Central memory CD4-positive, alpha-beta T cell (primary cell): ENCODE results near the gene APH1B.
"Not testable (repeated sequence)": the region's sequence is repeated elsewhere in the genome, so short reads cannot be mapped to it uniquely, and the experiment has no call there.

Experiments used
- DNase-seq: peaks from one replicate; pipeline ENCODE4 v3.0.0; 2022
- total RNA-seq, 3 experiments: gene quantifications; one replicate each; lab custom pipeline; 2026; lab: John Stamatoyannopoulos, UW

The APH1B gene
- 5.2 to 44.5 (median 20.8) reads per million in 3 experiments for total RNA-seq

DNA sequence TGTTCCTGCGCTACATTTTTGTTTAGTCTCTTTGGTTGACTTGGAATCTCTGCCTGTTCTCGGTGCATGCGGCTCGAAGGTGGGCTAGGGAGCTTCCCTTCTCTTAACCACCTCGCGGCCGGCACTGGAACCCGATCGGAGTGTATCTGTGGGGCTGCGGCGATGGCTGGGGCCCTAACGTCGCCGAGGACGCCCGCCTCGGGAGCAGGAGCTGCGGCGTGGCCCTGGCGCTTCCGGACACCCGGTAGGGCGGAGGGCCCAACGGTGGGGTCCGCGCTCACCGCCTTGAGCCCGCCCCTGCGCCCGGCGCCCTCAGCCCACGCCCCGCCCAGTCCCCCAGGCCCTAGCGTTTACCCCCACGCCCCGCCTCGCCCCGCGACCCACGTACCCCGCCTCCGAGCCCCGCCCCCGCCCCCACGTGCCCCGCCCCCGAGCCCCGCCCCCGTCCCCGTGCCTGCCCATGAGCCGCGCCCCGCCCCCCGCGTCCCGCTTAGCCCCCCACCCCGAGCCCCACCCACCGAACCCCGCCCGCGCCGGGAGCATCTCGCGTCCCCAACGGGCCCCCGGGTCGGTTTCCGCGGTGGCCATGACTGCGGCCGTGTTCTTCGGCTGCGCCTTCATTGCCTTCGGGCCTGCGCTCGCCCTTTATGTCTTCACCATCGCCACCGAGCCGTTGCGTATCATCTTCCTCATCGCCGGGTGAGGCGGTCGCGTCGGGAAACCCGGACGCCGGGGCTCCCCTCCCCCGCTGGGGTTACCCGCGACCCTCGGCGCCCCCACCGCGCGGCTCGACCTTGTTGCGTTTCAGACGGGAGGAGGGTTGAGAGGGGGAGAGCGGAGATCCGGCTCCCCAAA lies at the start of gene APH1B:
TSS of gene APH1B (plus strand) at position 568 of the 855 bp plus-strand sequence. CDS start at position 587, 19 bp downstream.
- peak; percentile 72 for DNase-seq

DNA sequence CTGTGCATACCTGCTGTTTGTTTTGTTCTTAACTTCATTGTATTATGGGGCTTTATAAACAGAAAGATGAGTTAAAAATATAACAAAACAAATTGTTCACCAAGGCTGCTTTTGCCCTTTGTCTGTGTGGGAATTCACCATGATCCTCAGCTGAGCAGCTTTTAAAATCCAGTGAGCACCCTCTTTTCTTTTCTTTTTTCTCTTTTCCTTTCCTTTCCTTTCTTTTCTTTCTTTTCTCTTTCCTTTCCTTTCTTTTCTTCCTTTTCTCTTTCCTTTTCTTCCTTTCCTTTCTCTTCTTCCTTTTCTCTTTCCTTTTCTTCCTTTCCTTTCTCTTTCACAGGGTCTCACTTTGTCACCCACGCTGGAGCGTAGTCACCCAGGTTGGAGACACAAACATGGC lies 49.7 kb upstream of the APH1B start:
- DNase-seq: no peak

DNA sequence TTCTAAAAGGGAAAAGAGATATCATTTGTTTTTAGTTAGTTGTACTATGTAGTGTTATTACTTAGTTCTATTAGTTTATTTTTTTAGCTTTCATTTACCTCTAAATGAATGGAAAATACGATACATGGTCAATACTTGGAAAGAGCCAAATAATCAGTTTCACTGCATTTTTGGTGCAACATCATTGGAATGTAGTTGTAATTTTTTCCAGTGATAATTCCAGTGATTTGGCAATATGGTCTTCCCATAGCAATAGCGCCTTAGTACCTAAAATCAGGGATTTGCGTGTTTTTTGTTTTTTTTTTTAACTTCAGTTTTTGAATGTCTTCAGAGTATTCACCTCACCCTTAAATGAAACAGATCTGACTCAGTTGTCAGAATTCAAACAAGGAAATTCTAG lies 46.2 kb upstream of the APH1B start:
- no peak for DNase-seq

DNA sequence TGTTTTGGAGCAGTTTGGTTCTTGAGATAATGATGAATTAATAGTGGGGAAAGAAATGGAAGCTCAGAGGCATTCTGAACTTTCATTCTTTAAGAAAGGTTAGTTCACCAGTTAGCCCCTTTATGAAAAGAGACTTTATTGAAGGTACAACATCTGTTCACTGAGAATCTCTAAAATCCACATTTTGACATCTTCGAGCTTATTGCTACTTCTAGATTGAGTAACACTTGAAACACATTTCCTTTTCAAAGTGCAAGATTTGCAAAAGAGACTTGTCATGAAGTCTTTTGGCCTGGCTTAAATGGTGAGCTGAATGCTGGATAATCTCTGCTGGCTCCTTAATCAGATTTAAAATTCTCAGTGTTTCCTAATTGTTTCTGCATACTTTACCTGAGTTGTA lies 45.7 kb upstream of the APH1B start:
- DNase-seq: no peak

DNA sequence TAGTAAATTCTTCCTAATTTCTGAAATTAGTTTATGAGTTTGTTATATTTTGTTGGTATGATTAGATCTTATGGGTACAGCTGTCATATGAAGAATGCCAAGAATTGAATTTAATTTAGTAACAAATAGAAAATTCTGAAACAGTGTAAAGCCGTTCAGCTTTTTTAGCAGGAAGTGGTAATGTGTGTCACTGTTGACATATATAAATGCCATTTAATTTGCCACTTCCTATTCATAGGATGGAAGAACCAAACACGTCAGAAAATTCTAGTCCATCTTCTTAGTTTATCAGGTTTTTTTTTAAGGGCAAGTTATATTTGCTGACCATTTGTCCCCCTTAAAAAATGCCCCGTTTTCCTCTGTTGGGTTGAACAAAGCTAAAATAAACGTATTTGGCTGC lies 45.0 kb upstream of the APH1B start:
- DNase-seq: peak; percentile 35

DNA sequence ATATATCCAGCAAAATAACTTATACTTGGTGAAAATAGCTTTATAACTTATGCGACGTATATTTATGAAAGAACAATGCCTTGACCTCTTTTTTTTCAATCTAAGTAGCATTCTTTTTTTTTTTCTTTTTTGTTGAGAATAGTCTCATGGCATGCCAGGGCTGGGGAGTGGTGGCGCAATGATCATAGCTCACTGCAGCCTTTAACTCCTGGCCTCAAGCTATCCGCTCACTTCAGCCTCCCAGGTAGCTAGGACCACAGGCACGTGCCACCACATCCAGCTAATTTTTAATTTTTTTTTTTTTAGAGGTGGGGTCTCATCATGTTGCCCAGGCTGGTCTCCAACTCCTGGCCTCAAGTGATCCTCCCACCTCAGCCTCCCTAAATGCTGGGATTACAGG lies 44.5 kb upstream of the APH1B start:
- DNase-seq: no peak

DNA sequence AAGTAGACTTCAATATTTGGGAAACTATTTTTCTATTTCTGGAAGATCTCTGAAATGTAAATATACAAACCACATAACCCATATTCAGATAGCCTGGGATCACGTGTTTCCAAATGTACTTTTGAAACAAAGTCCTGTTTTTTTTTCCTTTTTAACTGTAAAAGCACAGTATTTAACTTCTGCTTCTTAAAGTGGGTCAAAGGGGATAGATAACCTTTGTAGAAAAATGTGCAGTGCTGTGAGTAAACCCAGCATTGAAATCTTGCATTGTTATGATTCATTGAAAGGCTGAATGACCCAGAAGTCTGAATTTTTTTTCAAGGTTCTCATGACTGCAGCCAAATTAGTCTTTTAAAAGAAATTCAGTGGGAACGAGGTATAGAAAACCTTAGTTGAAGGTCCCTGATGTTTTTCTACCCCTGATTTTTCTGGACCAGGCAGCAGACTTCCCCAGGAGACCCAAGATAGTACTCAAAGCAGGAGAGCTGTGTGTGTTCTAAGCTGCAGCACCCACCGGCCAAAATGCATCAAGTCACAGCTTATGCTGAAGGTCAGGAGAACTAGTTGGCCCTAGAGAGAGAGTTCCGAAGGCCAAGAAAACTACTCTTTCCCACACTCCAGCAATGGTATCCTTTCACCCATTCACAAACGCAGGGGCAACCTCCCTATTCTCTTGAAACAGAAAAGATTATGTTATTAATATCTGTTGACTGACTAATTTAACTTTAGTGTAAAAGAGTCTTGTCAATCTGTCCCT lies 43.6 kb upstream of the APH1B start:
- DNase-seq: no peak

DNA sequence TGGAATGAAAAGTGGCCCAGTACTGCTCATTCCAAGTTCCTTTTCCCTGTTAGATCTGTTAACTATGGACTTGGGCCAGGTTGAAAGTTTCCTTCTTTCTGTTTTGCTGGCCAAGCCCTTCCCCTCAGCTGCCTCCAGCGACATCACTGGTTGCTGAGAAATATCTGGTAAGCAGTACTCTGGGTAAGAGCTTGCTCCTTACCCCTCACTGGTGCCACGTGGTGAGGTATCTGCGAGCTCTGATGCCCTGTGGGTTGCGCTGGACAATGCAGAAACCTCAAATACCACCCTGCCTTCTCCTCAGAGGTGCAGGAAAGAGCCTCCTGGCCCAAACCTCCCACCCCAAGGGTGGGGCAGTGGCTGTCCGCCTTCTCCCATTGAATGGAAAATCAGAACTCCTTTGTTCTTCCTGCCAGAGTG lies 42.9 kb upstream of the APH1B start:
- no peak for DNase-seq

DNA sequence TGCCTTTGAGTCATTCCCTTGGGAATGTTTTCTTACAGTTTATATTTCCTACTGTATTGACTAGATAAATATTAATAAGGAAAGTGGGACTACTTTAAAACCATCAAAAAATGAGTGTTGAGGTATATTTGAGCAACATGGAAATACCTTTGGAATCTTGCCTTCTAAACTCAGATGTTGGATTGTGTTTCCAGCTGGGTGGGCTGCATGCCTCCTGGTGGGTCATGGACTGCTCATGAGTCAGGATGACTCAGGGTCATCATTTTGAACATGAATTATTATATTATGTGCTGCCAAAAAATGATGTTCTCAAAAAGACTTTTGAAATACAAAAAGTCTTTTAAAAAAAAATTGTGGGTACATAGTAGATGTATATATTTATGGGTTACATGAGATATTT lies 41.1 kb upstream of the APH1B start:
- no peak for DNase-seq

DNA sequence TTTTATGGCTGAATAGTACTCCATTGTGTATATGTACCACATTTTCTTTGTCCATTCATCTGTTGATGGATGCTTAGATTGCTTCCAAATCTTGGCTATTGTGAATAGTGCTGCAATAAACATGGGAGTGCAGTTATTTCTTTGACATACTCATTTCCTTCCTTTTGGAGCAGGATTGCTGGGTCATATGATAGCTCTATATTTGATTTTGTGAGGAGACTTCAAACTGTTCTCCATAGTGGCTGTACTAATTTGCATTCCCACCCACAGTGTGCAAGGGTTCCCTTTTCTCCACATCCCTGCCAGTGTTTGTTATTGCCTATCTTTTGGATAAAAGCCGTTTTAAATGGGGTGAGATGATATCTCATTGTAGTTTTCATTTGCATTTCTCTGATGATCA lies 40.3 kb upstream of the APH1B start:
- not testable (repeated sequence) for DNase-seq

DNA sequence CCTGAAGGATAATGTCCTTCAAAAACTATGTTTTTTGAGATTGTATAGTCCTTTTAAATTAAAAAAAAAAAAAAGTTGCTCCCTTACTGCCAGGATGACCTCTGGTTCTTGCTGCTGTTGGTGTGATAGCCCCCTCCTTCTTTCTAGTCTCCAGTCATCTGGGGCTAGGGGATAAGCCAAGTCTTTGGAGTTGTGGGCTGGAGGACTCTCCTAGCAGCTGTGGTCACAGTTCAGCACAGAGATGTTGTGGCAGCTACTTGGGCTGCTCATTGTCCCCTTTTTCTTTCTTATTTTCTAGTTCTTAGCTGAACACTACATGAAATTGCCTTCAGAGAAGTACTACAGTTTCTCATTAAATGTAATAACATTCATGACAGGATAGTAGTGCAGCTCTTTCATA lies 39.2 kb upstream of the APH1B start:
- no peak for DNase-seq

DNA sequence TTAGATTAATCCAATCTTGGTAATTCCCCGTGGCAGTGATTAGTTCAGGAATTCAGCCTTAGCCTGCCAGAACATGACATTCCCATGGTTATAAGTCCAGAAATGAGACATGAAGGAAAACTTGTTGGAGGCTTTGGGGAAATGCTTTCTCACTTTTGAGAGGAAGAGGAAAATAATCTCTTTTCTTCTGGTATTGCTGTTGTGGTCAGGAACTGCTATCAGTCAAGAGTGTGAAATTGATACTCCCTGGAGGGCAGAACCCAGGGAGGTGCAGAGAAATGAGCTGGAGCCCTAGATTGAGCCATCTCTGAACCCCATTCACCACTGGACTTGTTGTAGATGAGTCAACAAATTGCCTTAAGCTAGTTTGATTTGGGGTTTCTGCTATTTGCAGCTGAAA lies 38.6 kb upstream of the APH1B start:
- no peak for DNase-seq

DNA sequence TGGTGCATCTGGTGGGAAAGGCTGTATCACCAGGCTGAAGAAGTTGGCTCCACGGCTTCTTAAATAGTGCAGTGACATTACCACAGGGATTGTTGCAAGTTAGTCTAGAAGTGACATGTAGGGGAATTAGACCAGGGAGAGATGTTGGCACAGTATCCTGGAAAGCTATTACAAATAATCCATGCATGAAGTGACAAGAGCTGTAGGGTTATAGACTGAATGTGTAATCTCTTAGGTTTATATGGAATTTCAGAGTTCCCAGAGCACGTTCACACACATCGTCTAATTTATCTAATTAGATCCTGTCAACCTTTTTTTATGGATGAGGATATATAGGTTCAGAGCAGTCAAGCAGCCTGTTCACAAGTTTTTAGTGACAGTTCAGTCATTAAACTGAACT lies 37.3 kb upstream of the APH1B start:
- no peak for DNase-seq

DNA sequence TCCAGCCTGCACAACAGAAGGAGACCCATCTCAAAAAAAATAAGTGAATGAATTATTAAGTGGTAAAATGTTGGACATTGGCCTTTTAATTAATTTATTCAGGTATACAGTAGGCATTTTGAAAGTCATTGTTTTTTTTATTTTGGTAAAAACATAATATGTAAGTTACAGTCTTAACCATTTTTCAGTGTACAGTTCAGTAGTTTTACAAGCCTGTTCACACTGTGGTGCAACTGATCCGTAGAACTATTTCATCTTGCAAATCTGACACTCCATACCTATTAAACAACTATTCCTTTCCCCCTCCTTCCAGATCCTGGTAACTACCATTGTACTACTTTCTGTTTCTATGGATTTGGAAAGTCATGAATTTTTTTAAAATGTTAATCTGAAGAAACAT lies 36.1 kb upstream of the APH1B start:
- DNase-seq: no peak

DNA sequence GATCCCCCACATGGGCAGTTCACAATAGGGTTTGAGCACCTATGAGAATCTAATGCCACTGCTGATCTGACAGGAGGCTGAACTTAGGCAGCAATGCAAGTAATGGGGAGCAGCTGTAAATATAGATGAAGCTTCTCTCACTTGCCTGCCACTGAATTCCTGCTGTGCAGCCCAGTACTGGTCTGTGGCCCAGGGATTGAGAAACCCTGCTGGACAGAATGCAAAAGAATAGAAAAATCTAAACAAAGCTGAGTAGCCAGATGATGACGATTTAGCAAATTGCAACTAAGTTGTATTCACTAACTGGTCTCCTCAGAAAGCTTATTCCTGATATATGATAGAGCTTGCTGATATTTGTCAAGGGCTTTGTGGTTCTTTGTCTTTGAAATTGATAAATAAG lies 34.3 kb upstream of the APH1B start:
- DNase-seq: no peak

DNA sequence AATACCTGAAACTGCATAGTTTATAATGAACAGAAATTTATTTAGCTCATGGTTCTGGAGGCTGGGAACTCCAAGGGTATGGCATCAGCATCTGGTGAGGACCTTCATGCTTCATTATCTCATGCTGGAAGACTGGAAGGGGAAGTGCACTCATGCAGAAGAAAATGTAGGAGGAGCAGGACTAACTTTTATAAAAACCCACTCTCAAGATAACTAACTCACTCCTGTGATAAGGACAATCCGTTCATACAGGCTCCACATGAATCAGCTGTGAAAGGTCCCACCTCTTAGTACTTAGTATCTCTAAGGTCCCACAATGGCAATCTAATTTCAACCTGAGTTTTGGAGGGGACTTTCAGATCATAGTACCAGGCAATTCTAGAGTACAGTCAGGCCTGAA lies 33.6 kb upstream of the APH1B start:
- no peak for DNase-seq

DNA sequence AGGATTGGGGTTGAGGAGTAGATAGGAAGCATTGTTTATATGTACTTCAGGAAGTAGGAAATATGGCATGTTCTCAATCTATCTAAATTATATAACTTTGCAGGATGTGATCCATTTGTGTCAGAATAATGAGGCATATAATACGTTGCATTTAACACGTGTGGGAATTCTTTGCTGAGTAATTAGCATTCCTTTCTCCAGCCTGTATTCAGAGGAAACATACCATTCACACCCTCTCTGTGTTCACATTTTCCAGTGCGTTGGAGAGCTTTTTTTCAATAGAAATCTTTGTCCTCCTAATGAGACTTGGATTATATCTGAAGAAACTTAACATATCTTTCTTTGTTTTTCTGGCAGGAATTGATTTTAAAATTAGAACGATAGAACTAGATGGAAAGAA lies 33.0 kb upstream of the APH1B start:
- no peak for DNase-seq

DNA sequence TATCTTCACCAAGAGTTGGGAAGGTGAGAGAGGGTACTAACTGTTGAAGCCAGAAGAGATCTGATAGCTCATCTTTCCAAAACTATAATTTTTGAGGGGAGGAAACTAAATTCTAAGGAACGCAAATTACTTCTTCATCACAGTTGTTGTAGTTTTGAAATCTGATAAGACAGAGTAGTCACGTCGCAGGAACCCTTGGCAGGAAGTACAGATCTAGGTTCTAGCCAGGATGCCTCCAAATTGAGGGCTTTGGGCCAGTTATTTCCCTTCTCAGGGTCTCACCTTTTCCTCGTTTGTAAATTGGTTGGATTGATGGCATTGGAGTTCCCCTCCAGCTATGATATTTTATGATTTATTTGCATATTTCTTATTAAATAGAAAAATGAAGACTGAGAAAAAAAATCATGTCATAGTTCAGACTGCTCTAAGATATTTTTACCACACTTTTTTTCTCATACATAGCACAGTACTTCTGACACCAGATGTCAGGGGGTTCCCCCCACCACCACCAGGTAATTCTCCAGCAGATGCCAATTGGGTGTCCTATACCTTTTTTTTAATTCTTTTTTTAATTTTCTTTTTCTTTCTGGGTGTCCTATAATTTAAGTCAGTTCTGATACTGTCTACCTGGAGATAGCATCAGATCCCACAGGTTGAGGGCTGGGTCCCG lies 32.3 kb upstream of the APH1B start:
- peak; percentile 40 for DNase-seq

DNA sequence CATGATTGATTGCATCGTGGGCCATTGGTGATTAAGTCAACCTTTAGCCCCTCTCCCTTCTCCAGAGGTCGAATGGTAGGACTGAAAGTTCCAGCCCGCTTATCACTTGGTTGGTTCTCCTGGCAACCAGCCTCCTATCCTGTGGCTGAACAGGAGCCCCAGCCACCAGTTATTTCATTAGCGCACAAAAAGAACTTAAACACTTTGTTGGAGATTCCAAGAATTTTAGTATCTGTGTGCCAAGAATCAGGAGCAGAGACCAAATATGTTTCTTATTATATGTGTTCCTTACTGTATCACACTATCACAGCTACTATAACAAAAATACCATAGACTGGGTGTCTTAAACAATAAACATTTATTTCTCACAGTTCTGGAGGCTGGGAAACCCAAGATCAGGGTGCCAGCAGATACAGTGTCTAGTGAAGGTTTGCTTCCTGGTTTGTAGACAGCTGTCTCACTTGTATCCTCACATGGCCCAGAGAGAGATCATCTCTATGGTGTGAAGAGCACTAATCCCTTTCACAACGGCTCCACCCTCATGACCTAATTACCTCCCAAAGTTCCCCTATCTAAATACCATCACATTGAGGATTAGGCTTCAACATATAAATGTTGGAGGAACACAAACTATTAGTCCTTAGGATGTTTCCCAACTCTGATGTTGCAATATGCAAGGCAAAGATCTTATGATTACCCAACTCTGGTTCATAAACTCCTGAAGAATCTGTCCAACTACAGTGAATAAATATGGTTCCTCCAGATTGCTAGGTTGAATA lies 30.5 kb upstream of the APH1B start:
- no peak for DNase-seq

DNA sequence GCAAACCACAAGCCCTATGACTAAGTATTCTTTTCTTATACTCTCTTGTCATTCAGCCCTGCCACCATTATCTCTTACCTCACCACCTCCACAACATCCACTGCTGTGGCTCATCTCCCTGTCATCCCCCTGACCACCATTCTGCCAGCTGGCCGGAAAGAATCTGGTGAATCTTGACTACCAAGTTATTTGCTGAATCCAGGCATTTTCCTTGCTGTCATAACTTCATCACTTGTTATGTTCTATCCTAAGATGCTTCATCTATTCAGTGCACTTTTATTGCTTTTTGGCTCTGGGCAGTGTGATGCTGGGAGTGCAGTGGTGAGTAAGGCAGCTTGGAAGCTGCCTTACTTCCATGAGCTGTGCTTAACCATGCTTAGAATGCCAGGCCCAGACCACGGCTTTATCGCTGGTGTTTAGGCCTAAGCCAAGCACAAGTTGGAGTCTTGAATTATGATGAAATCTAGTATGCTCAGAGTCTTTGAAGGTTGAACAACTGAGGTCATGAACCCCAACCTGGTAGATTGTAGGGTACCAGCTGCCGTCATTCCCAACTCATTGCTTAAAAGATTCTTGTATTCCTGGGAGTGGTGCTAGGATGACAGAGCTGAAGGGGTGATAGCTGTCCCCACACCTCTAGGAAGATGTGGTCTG lies 27.0 kb upstream of the APH1B start:
- no peak for DNase-seq

DNA sequence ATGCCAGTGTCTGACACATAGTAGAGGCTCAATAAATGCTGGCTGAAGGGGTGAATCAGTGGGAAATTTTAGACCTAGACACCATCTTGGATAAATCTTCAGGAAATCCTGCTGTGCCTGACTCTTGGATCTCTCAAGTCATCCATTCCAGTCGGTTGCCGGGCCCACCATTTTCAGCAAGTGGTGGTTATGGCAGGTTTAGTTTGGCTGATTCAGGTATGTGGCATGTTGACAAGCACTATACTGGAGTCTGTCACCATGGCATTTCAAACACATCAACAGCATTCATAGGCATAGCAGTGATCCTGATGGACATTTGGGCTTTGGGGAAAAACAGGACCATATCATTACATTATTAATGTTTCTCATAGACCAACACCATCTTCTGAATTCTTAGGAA lies 25.7 kb upstream of the APH1B start:
- no peak for DNase-seq

DNA sequence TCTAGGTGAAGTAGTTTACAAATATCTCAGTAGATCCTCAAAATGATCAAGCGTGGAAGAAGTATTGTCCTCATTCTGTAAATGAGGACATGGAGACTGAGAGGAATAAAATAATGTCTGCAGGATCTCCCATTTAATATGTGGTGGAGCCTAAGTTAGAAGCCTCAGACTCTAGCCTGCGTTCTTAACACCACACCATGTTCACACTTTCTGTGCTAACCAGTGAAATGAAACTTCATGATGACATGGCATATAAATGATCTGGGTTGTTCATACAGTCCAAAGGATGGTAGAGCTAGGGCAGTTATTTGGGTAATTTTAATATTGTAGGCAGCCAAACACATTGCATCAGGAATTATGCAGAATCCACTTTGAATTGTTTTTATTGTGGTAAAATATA lies 25.1 kb upstream of the APH1B start:
- DNase-seq: no peak
